Measurements from ENCODE around the gene LY6G5C. TPM values are rescaled to one million over a fixed set of nuclear protein-coding genes. Genes with fewer than 3 reads are reported as not detected.

LY6G5C gene
- total and polyA plus RNA-seq, 2 experiments from 2014 or later = 1.7 to 5.1 TPM

DNA sequence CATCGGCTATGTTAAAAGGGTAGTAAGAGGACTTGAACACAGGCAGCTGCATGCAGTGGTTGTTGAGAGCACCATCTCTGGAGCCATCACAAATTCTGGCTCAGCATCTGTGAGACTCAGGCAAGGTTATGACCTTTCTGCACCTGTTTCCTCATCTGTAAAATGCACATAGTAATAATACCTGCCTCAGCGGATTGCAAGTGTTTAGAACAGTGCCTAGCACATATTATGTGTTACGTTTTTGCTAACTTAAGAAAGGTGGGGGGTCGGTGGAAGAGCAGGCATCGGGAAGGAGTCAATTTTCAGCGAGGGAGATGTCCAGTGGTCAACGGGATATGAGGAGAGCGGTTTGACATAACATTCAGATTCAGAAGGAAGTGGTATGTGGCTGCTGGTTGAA, 2.9 kb downstream of the LY6G5C start:
- H3K4me2 ChIP-seq (ENCODE audit: unreplicated experiment) = no peak overlapping the region
- no peak overlapping the region for H3K9ac ChIP-seq
- H3K27ac ChIP-seq = no peak overlapping the region
- no peak overlapping the region for H3K4me3 ChIP-seq
- in situ Hi-C loops (cut with MboI) = no loop called here
- no peaks in the 10 kb centered on the region for H4K20me1 ChIP-seq (ENCODE audit: insufficient read depth)
- no peak for TF ChIP-seq EZH2 (IDR thresholded peaks at IDR 0.05; ENCODE audit: insufficient read depth, poor library complexity, severe bottlenecking)
- TF ChIP-seq EZH2phosphoT487 (IDR thresholded peaks at IDR 0.05; ENCODE audit: insufficient read depth, low read depth) = no peak
- H3F3A ChIP-seq (ENCODE audit: insufficient read depth) = peaks cover 35% of the 10 kb centered on the region
- H3K9me3 ChIP-seq (ENCODE audit: low read depth) = no peaks in the 10 kb centered on the region
- H3K79me2 ChIP-seq (ENCODE audit: insufficient read depth) = no peaks in the 10 kb centered on the region
- WGBS, 2 experiments (ENCODE audit: low coverage in 1 of 2, low lambda C conversion rate in 2 of 2, missing lambda C conversion rate in 2 of 2) = 69 to 79% methylated on average over 8 of the region's 8 CpGs
- no peaks in the 10 kb centered on the region for H3K9me2 ChIP-seq (ENCODE audit: insufficient read depth)
- DNase-seq = no peak
- peaks cover 9% of the 10 kb centered on the region; the same call in 1 of the 2 replicates for H3K4me1 ChIP-seq (ENCODE audit: insufficient read depth)
- no peaks in the 10 kb centered on the region for H3K27me3 ChIP-seq (replicated peaks; ENCODE audit: insufficient read depth)
- no peak overlapping the region for H2AFZ ChIP-seq
- H3K36me3 ChIP-seq (ENCODE audit: low read depth) = no peaks in the 10 kb centered on the region

DNA sequence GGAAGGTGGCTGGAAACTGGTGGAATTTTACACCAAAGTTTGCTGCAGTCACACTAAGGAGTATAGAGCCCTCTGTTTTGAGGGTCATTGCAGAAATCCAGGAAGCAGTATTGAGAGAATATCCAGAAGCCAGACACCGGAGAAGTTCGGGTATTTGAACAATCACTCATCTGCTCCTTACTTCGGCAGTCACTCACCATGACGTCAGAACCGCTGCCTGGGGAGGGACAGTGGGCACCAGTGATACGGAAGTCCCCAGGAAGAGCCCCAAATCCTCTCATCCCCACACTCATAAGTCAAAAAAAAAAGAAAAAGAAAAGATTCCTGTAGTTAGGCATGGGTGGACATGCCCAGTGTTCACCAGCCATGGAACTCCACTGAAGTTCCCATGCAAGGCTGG, 4.0 kb downstream of the LY6G5C start:
- no peak overlapping the region for H3K4me3 ChIP-seq
- H3K4me1 ChIP-seq (ENCODE audit: insufficient read depth) = peaks cover 9% of the 10 kb centered on the region; the same call in 1 of the 2 replicates
- H3F3A ChIP-seq (ENCODE audit: insufficient read depth) = peaks cover 36% of the 10 kb centered on the region
- no peak overlapping the region for H3K27ac ChIP-seq
- TF ChIP-seq EZH2 (IDR thresholded peaks at IDR 0.05; ENCODE audit: insufficient read depth, poor library complexity, severe bottlenecking) (no peak), EZH2phosphoT487 (IDR thresholded peaks at IDR 0.05; ENCODE audit: insufficient read depth, low read depth) (no peak)
- no peaks in the 10 kb centered on the region for H3K27me3 ChIP-seq (replicated peaks; ENCODE audit: insufficient read depth)
- 10 to 21% methylated on average over 6 of the region's 6 CpGs for WGBS, 2 experiments (ENCODE audit: low coverage in 1 of 2, low lambda C conversion rate in 2 of 2, missing lambda C conversion rate in 2 of 2)
- H3K79me2 ChIP-seq (ENCODE audit: insufficient read depth) = no peaks in the 10 kb centered on the region
- H3K4me2 ChIP-seq (ENCODE audit: unreplicated experiment) = no peak overlapping the region
- H2AFZ ChIP-seq = peak overlapping the region; percentile 45
- H4K20me1 ChIP-seq (ENCODE audit: insufficient read depth) = no peaks in the 10 kb centered on the region
- H3K36me3 ChIP-seq (ENCODE audit: low read depth) = peaks cover 5% of the 10 kb centered on the region; the same call in 1 of the 2 replicates
- in situ Hi-C loops (cut with MboI) = no loop called here
- no peaks in the 10 kb centered on the region for H3K9me3 ChIP-seq (ENCODE audit: low read depth)
- H3K9me2 ChIP-seq (ENCODE audit: insufficient read depth) = no peaks in the 10 kb centered on the region
- DNase-seq = peak; percentile 36
- H3K9ac ChIP-seq = no peak overlapping the region

DNA sequence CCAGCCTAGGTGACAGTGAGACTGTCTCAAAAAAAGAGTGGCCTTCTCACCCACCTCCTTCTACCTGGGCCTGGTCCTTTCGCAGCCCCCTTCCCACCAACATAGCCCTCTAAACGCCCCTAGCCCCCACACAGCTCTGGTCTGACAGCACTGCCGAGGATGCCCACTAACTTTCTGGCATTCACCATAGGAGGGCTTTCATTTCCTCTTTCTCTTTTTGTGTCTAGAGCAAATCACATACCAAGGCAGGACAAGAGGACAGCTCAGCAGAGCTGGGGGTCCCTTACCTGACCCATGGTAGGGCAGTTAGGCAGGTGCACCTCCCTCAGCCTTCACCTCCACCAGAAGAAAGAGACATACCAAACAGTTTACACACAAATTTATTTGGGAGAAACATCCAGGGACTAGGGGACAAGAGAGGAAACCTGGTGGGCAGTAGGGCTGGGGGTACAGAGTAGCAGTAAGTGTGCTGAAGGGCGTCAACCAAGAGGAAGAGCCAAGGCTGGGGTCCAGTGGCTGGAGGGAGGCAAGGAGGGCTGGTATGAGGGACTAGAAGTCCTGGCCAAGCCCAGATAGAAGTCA, 4.5 kb downstream of the LY6G5C start:
- Histone ChIP-seq H3K27me3 (replicated peaks; ENCODE audit: insufficient read depth) (no peaks in the 10 kb centered on the region), H3K36me3 (ENCODE audit: low read depth) (peaks cover 7% of the 10 kb centered on the region; the same call in 1 of the 2 replicates), H3K4me3 (no peak overlapping the region), H3K79me2 (ENCODE audit: insufficient read depth) (no peaks in the 10 kb centered on the region), H3K9ac (no peak overlapping the region), H4K20me1 (ENCODE audit: insufficient read depth) (no peaks in the 10 kb centered on the region), H3K27ac (no peak overlapping the region), H3K4me2 (ENCODE audit: unreplicated experiment) (no peak overlapping the region), H3K9me3 (ENCODE audit: low read depth) (no peaks in the 10 kb centered on the region), H3K9me2 (ENCODE audit: insufficient read depth) (no peaks in the 10 kb centered on the region), H3F3A (ENCODE audit: insufficient read depth) (peaks cover 32% of the 10 kb centered on the region), H3K4me1 (ENCODE audit: insufficient read depth) (peaks cover 4% of the 10 kb centered on the region; the same call in 1 of the 2 replicates), H2AFZ (peak overlapping the region; percentile 45; the same call in 1 of the 2 replicates)
- TF ChIP-seq EZH2 (IDR thresholded peaks at IDR 0.05; ENCODE audit: insufficient read depth, poor library complexity, severe bottlenecking) = no peak
- no peak for TF ChIP-seq EZH2phosphoT487 (IDR thresholded peaks at IDR 0.05; ENCODE audit: insufficient read depth, low read depth)
- in situ Hi-C loops (cut with MboI) = no loop called here
- no peak for DNase-seq
- 88 to 89% methylated on average over 4 of the region's 4 CpGs for WGBS, 2 experiments (ENCODE audit: low coverage in 1 of 2, low lambda C conversion rate in 2 of 2, missing lambda C conversion rate in 2 of 2)

DNA sequence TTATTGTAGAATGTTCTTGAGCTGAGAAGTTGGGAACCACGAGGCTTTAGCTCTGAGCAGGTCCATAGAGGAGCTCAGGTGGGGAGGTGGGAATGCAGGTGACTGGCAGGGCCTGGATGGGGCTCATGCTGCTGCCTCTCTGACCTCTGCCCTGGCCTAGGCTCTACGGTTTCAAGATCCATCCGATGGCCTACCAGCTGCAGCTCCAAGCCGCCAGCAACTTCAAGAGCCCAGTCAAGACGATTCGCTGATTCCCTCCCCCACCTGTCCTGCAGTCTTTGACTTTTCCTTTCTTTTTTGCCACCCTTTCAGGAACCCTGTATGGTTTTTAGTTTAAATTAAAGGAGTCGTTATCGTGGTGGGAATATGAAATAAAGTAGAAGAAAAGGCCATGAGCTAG, 11.2 kb downstream of the LY6G5C start, which contains the start of gene LY6G5B:
LY6G5B (plus strand) TSS at position 301 of the 400 bp plus-strand sequence. CDS start 975 bp downstream, outside the sequence.
- Histone ChIP-seq H2AFZ (no peak within 1 kb of the TSS), H3K79me2 (ENCODE audit: insufficient read depth) (peaks cover 49% of the 10 kb centered on the region), H3F3A (ENCODE audit: insufficient read depth) (peaks cover 22% of the 10 kb centered on the region), H3K36me3 (ENCODE audit: low read depth) (peaks cover 28% of the 10 kb centered on the region), H3K4me1 (ENCODE audit: insufficient read depth) (peaks cover 6% of the 10 kb centered on the region; the same call in 1 of the 2 replicates), H3K9me2 (ENCODE audit: insufficient read depth) (no peaks in the 10 kb centered on the region), H4K20me1 (ENCODE audit: insufficient read depth) (no peaks in the 10 kb centered on the region), H3K9ac (peak within 1 kb of the TSS; percentile 93; the same call in 1 of the 2 replicates), H3K9me3 (ENCODE audit: low read depth) (no peaks in the 10 kb centered on the region), H3K4me2 (ENCODE audit: unreplicated experiment) (no peak within 1 kb of the TSS), H3K4me3 (no peak within 1 kb of the TSS), H3K27ac (no peak within 1 kb of the TSS), H3K27me3 (replicated peaks; ENCODE audit: insufficient read depth) (no peaks in the 10 kb centered on the region)
- TF ChIP-seq EZH2phosphoT487 (IDR thresholded peaks at IDR 0.05; ENCODE audit: insufficient read depth, low read depth) (no peak), EZH2 (IDR thresholded peaks at IDR 0.05; ENCODE audit: insufficient read depth, poor library complexity, severe bottlenecking) (no peak)
- no peak for DNase-seq
- in situ Hi-C loops (cut with MboI) = no loop called here
- WGBS, 2 experiments (ENCODE audit: low coverage in 1 of 2, low lambda C conversion rate in 2 of 2, missing lambda C conversion rate in 2 of 2) = 81% methylated on average over 8 of the region's 8 CpGs
